Activated CD8-positive, alpha-beta memory T cell treated with anti-CD3 and anti-CD28 coated beads for 36 hours (primary cell): Measurements from ENCODE around the gene MAPK7. TPM values are rescaled to one million over a fixed set of nuclear protein-coding genes. Genes with fewer than 3 reads are reported as not detected.

Source experiments
- CTCF ChIA-PET: fragments of 350-600 bp; sonication (Branson Sonifier 250); formaldehyde crosslinking; loops from one replicate; lab custom pipeline; 2021; ENCODE audit warnings: antibody characterized with exemption; lab: Charles Lee
- POLR2A ChIA-PET: fragments of 350-600 bp; sonication (Branson Sonifier 250); formaldehyde crosslinking; loops from one replicate; lab custom pipeline; 2021; ENCODE audit warnings: antibody characterized with exemption; lab: Charles Lee
- total RNA-seq, 2 experiments: library from RNA; stranded (reverse); gene quantifications; one replicate each; pipeline ENCODE4 v1.2.3, GENCODE V29; 2021

The MAPK7 gene
- 10 to 100 TPM; 18.5 to 19.1 TPM for total RNA-seq

DNA sequence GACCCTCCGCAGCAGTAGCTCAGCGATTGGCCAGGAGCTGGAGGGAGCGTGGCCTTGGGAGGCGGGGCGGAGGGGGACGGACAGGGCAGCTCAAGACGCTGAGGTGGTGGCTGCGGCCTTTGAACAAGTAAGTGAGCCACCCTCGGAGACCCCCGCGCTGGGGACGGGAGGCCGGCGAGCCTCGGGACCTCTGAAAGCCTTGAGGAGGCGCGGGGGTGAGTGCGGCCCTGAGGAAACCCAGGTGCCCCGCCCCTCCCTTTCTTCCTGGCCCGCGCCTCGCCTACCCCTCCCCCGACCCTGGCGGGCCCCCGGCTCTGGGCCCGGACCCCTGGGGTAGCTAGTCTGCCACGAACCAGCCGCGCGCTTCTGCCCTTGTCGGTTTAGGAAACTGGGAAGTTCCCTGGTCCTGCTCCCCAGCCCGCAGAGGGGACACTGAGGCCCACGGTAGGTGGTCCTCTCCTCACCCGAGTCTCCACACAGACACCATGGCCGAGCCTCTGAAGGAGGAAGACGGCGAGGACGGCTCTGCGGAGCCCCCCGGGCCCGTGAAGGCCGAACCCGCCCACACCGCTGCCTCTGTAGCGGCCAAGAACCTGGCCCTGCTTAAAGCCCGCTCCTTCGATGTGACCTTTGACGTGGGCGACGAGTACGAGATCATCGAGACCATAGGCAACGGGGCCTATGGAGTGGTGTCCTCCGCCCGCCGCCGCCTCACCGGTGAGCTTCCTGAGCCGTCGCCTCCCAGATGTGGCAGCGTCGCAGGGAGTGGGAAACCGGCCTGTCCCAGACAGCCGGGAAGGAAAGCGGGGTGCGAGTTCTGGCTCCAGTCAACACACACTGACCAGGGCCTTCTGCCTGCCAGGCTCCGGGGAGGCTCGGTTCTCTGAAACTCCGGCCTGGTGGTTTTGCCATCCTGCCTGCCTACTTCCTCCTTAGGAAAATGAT, at the start of gene MAPK7:
MAPK7 (plus strand) TSS at position 83 of the 945 bp plus-strand sequence; CDS start at position 486, 403 bp downstream.
- POLR2A ChIA-PET, result interaction anchor here (0.7 to 1.5 kb wide), 4 partner anchors 8 to 366 kb away, joined by 3 to 9 read pairs (median 5); partner anchors contain the start of gene B9D1
- CTCF ChIA-PET, result interaction anchor here (0.6 to 3.1 kb wide), 5 partner anchors 14 to 403 kb away, joined by 3 to 26 read pairs (median 5); partner anchors contain the start of gene B9D1

- ChIA-PET POLR2A (no interaction called here), CTCF (interaction anchor here (1.0 kb wide), 1 partner anchor 9 kb away, joined by 3 read pairs; no protein-coding TSS in a partner anchor)
Measured at GRCh38 chr17:19329136-19329535, 49.2 kb upstream of the MAPK7 start.

DNA sequence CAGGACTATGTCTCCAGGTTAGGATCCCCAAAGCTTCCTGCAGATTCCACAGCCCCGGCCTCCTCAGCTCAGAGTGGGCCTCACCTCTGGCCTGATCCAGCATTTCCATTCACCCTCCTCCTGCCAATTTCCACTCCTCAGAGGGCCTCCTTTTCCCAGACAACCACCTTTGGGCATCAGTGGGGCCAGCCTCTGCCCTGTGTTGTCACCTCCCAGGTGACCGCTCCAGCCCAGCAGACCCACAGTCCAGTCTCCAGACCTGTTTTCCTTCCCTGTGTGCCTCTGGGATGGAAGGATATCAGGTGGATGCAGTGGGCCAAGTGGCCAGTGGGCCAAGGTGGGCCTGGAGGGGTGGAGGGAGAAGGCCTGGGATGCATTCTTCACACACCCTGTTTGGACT, 48.5 kb upstream of the MAPK7 start:
- CTCF ChIA-PET, result interaction anchor here (1.0 kb wide), 1 partner anchor 8 kb away, joined by 3 read pairs; no protein-coding TSS in a partner anchor
- POLR2A ChIA-PET, result no interaction called here

GRCh38 chr17:19330271-19330670, 48.0 kb upstream of the MAPK7 start:
- ChIA-PET POLR2A (no interaction called here), CTCF (no interaction called here)

DNA sequence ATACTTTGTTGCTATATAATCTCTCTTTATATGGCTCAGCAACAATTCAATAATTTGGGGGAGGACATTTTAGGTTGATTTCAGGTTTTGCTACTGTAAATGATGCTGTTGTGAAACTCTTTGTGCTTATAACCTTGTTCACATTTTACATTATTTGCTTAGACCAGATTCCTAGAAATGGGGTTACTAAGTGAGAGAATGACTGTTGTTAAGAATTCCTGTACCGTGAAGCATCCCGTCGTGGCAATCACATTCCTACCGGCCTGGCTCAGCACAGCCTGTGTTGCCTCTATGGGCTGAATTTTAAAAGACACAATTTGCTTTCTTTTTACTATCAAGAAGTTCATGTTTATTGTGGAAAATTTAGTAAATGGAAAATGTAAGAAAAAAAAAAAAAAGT, 47.2 kb upstream of the MAPK7 start:
- ChIA-PET POLR2A (no interaction called here), CTCF (no interaction called here)

GRCh38 chr17:19331543-19332245, 46.6 kb upstream of the MAPK7 start:
- POLR2A ChIA-PET, result no interaction called here
- CTCF ChIA-PET, result interaction anchor here (1.0 kb wide), 1 partner anchor 31 kb away, joined by 3 read pairs; no protein-coding TSS in a partner anchor

DNA sequence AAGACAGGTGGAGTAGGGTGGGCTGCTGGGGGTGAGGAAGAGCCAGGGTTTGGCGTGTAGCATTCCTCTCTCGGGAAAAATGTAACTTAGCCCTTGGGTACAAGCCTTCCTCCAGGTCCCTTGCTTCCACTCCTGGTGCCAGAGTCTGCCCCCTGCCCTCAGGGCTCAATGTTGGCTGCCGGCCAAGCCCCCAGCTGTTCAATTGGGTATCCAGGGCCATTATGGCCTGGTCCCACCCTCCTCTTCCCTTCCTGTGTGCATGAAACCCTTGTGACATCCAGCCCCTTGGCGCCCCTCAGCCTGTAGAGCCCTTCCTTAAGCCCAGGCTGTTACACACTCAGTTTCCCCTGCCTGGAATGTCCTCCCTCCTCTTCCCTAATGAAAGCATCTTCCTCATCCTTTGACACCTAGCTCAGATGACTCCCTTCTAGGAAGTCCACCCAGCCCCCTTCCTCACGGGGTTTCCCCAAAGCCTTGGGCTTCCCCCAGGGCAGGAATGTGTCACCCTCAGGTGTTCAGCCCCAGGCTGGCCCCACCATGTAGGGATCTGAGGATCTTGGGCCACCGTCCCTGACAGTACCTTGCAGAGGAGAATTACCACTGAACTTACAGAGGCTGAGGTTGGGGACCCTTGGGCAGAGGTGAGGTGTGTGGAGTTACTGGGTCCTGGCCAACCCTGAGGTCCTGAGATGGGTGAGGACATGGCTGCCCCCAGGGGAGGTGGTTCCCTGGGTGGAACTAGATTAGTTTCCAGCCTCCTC, 45.7 kb upstream of the MAPK7 start:
- POLR2A ChIA-PET, result no interaction called here

GRCh38 chr17:19333132-19333440, 45.2 kb upstream of the MAPK7 start:
- ChIA-PET CTCF (no interaction called here), POLR2A (no interaction called here)

More for the DNA sequence above, 45.7 kb upstream of the MAPK7 start:
- CTCF ChIA-PET, result interaction anchor here (1.0 kb wide), 1 partner anchor 30 kb away, joined by 3 read pairs; no protein-coding TSS in a partner anchor

GRCh38 chr17:19333736-19334290, 44.5 kb upstream of the MAPK7 start:
- POLR2A ChIA-PET, result no interaction called here
- CTCF ChIA-PET, result no interaction called here

GRCh38 chr17:19334331-19334730, 44.0 kb upstream of the MAPK7 start:
- ChIA-PET CTCF (no interaction called here), POLR2A (no interaction called here)

DNA sequence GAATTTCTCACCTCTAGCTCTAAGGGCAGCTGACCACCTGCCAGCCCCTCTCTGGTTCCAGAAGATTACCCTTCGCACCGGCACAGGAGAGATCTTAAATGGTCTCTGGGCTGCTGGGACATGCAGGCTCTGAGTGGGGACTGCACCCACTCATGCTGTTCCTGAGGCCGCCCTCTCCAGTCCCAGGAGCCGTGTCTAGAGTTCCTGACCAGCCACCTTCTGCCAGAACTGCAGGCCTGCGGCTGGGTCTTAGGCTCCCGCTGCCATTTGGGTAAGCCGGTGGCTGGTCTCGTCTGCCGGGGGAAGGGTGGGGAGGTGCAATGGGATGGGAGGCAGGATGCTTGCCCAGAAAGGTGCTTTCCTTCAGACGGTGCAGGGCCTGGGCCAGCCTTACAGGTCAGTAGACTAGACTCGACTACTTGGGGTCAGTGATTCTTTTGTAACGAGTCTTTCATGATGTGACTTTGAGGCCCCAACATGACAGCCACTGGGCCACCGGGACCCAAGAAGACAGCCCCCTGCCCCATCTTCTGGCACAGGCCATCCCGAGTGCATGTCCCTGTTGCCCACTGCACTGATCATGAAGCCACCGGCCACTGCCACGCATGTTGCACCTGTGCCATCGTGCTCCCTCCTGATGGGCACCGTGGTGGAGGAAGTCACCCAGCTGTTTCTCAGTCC, 42.2 kb upstream of the MAPK7 start:
- CTCF ChIA-PET, result interaction anchor here (1.1 kb wide), 1 partner anchor 30 kb away, joined by 3 read pairs; no protein-coding TSS in a partner anchor

GRCh38 chr17:19336938-19337711, 41.2 kb upstream of the MAPK7 start:
- POLR2A ChIA-PET, result no interaction called here
- CTCF ChIA-PET, result interaction anchor here (1.1 to 1.2 kb wide), 4 partner anchors 28 to 97 kb away, joined by 3 read pairs; no protein-coding TSS in a partner anchor

More for the DNA sequence above, 42.2 kb upstream of the MAPK7 start:
- POLR2A ChIA-PET, result no interaction called here

DNA sequence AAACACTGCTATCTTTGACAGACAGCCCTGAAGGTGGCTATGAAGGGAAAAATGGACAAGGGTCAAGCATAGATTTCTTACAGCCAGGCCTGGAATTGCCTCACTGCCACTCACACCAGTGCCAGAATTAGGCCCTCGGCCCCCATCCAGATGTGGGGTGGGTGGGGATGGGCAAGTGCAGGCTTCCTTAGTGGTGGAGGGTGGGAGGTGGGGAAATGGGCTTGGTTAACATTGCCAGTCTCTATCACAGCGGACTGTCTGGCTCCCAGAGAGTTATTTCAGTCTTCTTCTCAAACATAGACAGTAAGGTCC, 40.6 kb upstream of the MAPK7 start:
- POLR2A ChIA-PET, result no interaction called here
- CTCF ChIA-PET, result interaction anchor here (1.1 to 1.2 kb wide), 3 partner anchors 29 to 96 kb away, joined by 3 read pairs; no protein-coding TSS in a partner anchor

DNA sequence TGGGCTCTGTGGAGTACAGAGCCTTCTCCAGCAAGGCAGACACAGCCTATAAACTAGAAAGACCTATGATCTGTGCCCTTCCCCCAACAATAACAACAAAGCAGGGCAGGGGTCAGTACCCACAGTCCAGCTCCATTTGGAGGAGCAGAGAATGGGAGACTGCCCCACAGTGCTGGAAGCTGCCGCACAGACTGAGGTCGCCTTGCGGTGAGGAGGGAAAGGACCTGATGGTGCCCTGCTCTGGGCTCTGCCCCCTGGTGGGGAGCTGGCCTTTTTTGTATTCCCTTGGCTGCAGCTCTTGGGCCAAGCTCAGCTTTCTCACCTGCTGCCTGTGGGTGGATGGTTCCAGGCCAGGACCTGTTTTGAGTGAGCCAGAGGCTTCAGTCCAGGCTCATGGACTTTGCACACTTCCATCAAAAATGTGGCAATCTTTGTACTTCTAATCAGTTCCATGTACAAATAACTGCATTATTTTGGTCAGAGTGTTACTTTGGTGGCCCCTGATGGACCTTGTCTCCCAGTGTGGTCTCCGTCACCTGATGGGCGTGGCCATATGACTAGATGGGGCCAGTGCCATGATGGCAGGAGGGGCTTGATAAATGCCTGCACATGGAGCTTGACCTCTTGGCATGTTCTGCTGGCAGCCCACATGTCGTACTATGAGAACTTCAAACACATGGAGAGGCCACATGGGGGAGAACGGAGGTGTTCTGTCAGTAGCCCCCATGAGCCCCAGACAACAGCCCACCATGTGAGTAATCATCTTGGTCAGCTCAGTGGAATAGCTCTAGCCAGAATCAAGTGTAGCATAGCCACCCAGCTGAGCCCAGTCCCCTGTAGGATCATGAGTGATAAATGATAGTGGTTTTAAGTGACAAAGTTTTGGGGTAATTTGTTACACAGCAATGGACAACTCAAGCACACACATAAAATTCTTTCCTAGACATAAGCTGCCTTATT, 40.0 kb upstream of the MAPK7 start:
- ChIA-PET POLR2A (no interaction called here), CTCF (interaction anchor here (0.7 to 1.7 kb wide), 6 partner anchors 8 to 95 kb away, joined by 3 to 5 read pairs (median 3); partner anchors contain the start of gene B9D1)

DNA sequence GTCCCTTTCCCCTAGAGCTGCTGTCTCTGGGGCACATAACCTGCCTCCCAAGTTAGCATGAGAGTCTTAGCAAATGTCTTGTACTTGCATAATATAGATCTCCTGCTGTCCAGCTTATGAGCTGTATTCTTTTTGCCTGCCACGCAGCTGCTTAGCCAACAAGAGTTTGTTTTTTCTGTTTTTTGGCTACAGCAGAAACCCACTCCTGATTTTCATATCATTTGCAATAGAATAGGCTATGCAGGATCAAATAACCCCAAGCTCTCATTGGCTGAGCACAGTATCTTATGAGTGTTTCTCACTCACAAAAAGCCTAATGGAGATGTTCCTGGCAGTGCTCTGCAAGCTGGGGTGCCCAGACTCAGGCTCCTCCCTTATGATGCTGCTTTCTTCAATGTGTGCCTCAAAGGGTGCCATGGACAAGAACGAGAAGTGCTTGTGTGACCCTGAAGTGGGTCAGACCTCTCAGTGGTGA, 38.9 kb upstream of the MAPK7 start:
- ChIA-PET CTCF (interaction anchor here (1.7 kb wide), 1 partner anchor 24 kb away, joined by 5 read pairs; the partner anchor contains the start of gene B9D1), POLR2A (no interaction called here)

DNA sequence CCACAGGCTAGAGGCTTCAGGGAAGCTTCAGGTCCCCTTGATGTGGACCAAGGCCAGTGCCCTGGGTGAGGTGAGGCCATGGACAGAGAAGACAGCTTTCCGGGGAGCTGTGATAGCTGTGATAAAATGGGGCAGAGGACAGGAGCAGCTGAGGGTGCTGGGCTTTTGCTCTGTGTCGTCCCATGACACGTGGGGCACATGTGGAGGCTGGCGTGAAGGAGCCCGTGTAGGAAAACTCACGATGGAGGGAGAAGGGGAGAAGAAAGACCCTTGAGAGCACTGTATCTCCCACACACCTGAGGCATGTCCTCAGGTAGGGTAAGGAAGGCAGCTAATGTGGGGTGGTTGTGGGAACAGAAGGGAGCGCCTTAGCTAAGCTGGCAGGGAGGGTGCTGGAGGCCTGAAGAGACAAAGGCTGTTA, 37.1 kb upstream of the MAPK7 start:
- ChIA-PET POLR2A (interaction anchor here (0.5 kb wide), 1 partner anchor 316 kb away, joined by 3 read pairs; no protein-coding TSS in a partner anchor), CTCF (no interaction called here)
